ENCODE measurements around the gene MRPL11. TPM values are rescaled to one million over a fixed set of nuclear protein-coding genes. Genes with fewer than 3 reads are reported as not detected.

Gene MRPL11
- polyA plus RNA-seq, 1 of the 3 experiments (the other 2 are of a cell fraction) = 45.6 TPM

DNA sequence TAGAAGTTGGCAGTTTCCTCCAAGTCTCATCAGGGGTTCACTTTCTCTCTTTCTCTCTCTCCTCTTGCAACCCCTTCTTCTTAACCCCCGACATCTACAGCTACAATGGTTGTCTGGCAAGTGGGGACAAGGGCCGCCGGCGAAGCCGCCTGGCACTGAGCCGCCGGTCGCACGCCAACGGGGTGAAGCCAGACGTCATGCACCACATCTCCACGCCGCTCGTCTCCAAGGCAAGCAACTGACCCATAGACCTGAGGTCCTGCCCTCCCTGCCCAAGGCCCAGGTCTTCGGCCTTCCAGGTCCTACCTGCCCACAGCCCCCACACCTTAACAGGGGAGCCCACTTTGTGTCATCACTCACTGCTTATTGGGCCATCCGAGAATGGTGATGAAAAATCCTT, 32.5 kb upstream of the MRPL11 start:
- Histone ChIP-seq H3K4me2 (no peak overlapping the region), H3K9me2 (no peaks in the 10 kb centered on the region), H3K27me3 (ENCODE audit: insufficient read depth) (no peaks in the 10 kb centered on the region), H4K20me1 (ENCODE audit: insufficient read depth) (no peaks in the 10 kb centered on the region), H3K36me3 (replicated peaks in 1 of 2; ENCODE audit: control insufficient read depth in 1 of 2, insufficient read depth in 2 of 2, low read length in 1 of 2) (peaks cover 6 to 20% of the 10 kb centered on the region in 2 experiments), H3K4me1 (ENCODE audit: control insufficient read depth in 1 of 2, insufficient read depth in 2 of 2, low read depth in 1 of 2, low read length in 1 of 2) (peaks cover 5 to 10% of the 10 kb centered on the region in 2 experiments; a peak in 3 of 4 replicates), H3K79me2 (ENCODE audit: insufficient read depth) (peaks cover 8% of the 10 kb centered on the region; the same call in 1 of the 2 replicates), H2AFZ (ENCODE audit: low read depth) (no peak overlapping the region), H3K9me3 (no peaks in the 10 kb centered on the region), H3K27ac (ENCODE audit: low read depth in 2 of 2, low read length in 1 of 2) (no peak overlapping the region), H3F3A (replicated peaks; ENCODE audit: insufficient read depth) (no peaks in the 10 kb centered on the region), H3K4me3 (ENCODE audit: low read depth in 2 of 2, low read length in 1 of 2) (no peak overlapping the region), H3K9ac (no peak overlapping the region)
- no peak for TF ChIP-seq TEAD4 (IDR thresholded peaks at IDR 0.05; ENCODE audit: borderline replicate concordance, insufficient read depth)
- no peak for TF ChIP-seq RFX5 (IDR thresholded peaks at IDR 0.05; ENCODE audit: low read length)
- TF ChIP-seq, protein P1, sequence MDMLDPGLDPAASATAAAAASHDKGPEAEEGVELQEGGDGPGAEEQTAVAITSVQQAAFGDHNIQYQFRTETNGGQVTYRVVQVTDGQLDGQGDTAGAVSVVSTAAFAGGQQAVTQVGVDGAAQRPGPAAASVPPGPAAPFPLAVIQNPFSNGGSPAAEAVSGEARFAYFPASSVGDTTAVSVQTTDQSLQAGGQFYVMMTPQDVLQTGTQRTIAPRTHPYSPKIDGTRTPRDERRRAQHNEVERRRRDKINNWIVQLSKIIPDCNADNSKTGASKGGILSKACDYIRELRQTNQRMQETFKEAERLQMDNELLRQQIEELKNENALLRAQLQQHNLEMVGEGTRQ (IDR thresholded peaks at IDR 0.05; ENCODE audit: borderline replicate concordance, low read depth, low read length) = no peak
- TF ChIP-seq, protein P2, sequence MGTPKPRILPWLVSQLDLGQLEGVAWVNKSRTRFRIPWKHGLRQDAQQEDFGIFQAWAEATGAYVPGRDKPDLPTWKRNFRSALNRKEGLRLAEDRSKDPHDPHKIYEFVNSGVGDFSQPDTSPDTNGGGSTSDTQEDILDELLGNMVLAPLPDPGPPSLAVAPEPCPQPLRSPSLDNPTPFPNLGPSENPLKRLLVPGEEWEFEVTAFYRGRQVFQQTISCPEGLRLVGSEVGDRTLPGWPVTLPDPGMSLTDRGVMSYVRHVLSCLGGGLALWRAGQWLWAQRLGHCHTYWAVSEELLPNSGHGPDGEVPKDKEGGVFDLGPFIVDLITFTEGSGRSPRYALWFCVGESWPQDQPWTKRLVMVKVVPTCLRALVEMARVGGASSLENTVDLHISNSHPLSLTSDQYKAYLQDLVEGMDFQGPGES (IDR thresholded peaks at IDR 0.05; ENCODE audit: low read depth, low read length) = no peak
- no peak for TF ChIP-seq REST (IDR thresholded peaks at IDR 0.05; ENCODE audit: low read depth, low read length)
- WGBS (ENCODE audit: low lambda C conversion rate) = 96% methylated on average over 16 of the region's 16 CpGs
- ChIA-PET POLR2A (interaction anchor here (2.7 kb wide), 1 partner anchor 8 kb away, joined by 17 read pairs; the partner anchor contains the start of gene DPP3), CTCF (no interaction called here)
- DNase-seq = no peak

DNA sequence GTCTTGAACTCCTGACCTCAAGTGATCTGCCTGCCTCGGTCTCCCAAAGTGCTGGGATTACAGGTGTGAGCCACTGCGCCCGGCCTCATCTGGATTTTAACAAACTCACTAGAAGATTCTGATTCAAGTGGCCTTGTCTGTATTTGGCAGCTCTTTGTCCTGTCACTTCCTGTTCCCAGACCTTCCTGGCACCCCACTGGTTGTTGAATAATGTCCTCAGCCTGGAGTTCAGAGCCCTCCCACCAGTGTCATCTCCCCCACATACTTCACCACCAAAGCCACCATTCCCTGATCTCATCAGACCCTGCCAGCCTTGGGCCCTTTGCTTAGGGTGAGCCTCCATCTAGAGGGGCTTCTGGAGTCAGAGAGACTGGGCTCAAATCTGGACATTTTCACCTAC, 31.4 kb upstream of the MRPL11 start:
- Histone ChIP-seq H3K79me2 (ENCODE audit: insufficient read depth) (peaks cover 8% of the 10 kb centered on the region; the same call in 1 of the 2 replicates), H4K20me1 (ENCODE audit: insufficient read depth) (no peaks in the 10 kb centered on the region), H3K4me2 (no peak overlapping the region), H2AFZ (ENCODE audit: low read depth) (no peak overlapping the region), H3K9me2 (no peaks in the 10 kb centered on the region), H3F3A (replicated peaks; ENCODE audit: insufficient read depth) (no peaks in the 10 kb centered on the region), H3K4me1 (ENCODE audit: control insufficient read depth in 1 of 2, insufficient read depth in 2 of 2, low read depth in 1 of 2, low read length in 1 of 2) (peaks cover 5 to 16% of the 10 kb centered on the region in 2 experiments; a peak in 3 of 4 replicates), H3K9ac (no peak overlapping the region), H3K27me3 (ENCODE audit: insufficient read depth) (no peaks in the 10 kb centered on the region), H3K9me3 (no peaks in the 10 kb centered on the region), H3K27ac (ENCODE audit: low read depth in 2 of 2, low read length in 1 of 2) (no peak overlapping the region), H3K36me3 (replicated peaks in 1 of 2; ENCODE audit: control insufficient read depth in 1 of 2, insufficient read depth in 2 of 2, low read length in 1 of 2) (peaks cover 6 to 17% of the 10 kb centered on the region in 2 experiments), H3K4me3 (ENCODE audit: low read depth in 2 of 2, low read length in 1 of 2) (no peak overlapping the region)
- DNase-seq = no peak
- 94% methylated on average over 3 of the region's 3 CpGs for WGBS (ENCODE audit: low lambda C conversion rate)
- ChIA-PET POLR2A (interaction anchor here (2.7 kb wide), 1 partner anchor 9 kb away, joined by 17 read pairs; the partner anchor contains the start of gene DPP3), CTCF (interaction anchor here (1.5 to 4.5 kb wide), 3 partner anchors 9 to 52 kb away, joined by 5 to 32 read pairs (median 6); partner anchors contain the start of genes DPP3 and MRPL11)
- no peak for TF ChIP-seq NRF1 (IDR thresholded peaks at IDR 0.05; ENCODE audit: low read depth, low read length)
- no peak for TF ChIP-seq GATA2 (CRISPR knock-in tag; IDR thresholded peaks at IDR 0.05)
- TF ChIP-seq MAX (IDR thresholded peaks at IDR 0.05; ENCODE audit: low read depth) = no peak
- no peak for TF ChIP-seq CHD2 (IDR thresholded peaks at IDR 0.05; ENCODE audit: low read length, partially characterized antibody)
- TF ChIP-seq TAF1 (IDR thresholded peaks at IDR 0.05; ENCODE audit: borderline replicate concordance, low read depth, low read length) = no peak
- TF ChIP-seq USF1 (IDR thresholded peaks at IDR 0.05; ENCODE audit: borderline replicate concordance, low read depth) = no peak
- TF ChIP-seq FOXM1 (IDR thresholded peaks at IDR 0.05; ENCODE audit: low read depth) = no peak
- no peak for TF ChIP-seq POLR2AphosphoS5 (IDR thresholded peaks at IDR 0.05; ENCODE audit: low read depth, low read length)
- TF ChIP-seq FOXJ3 (CRISPR knock-in tag; IDR thresholded peaks at IDR 0.05) = no peak
- no peak for TF ChIP-seq SMC3 (IDR thresholded peaks at IDR 0.05; ENCODE audit: low read depth, low read length)
- no peak for TF ChIP-seq FOSL2 (IDR thresholded peaks at IDR 0.05; ENCODE audit: borderline replicate concordance, low read depth)
- no peak for TF ChIP-seq EZH2phosphoT487 (IDR thresholded peaks at IDR 0.05; ENCODE audit: borderline replicate concordance, low read depth)
- TF ChIP-seq SIN3A (IDR thresholded peaks at IDR 0.05; ENCODE audit: borderline replicate concordance, low read depth, low read length) = no peak
- TF ChIP-seq RCOR1 (IDR thresholded peaks at IDR 0.05; ENCODE audit: low read length) = no peak
- no peak for TF ChIP-seq EP300 (IDR thresholded peaks at IDR 0.05; ENCODE audit: borderline replicate concordance in 1 of 2, low read depth in 1 of 2, low read length in 1 of 2)
- TF ChIP-seq MEF2A (IDR thresholded peaks at IDR 0.05; ENCODE audit: borderline replicate concordance, low read depth) = no peak

Measured in SK-N-SH (cell line).